ENCODE measurements around the gene WFS1.

The WFS1 gene

DNA sequence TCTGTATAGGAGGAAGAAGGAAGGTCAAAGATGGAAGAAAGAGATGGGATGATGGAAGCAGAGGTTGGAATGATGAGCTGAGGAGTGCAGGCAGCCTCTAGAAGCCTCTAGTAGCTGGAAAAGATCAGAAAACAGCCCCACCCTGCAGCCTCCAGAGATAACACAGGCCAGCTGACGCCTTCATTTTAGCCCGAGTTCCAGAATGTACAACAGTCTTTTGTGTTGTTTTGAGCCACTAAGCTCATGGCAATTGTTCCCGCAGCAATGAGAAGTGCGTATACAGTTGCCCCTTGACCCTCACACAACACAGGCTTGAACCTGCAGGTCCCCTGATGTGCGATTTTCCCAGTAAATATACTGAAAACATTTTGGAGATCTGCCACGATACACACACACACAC, 72.0 kb downstream of the WFS1 start:
- DNase-seq, result no peak

- no peak for DNase-seq
These were observed 73.1 kb downstream of the WFS1 start for GRCh38 chr4:6342530-6343293.

DNA sequence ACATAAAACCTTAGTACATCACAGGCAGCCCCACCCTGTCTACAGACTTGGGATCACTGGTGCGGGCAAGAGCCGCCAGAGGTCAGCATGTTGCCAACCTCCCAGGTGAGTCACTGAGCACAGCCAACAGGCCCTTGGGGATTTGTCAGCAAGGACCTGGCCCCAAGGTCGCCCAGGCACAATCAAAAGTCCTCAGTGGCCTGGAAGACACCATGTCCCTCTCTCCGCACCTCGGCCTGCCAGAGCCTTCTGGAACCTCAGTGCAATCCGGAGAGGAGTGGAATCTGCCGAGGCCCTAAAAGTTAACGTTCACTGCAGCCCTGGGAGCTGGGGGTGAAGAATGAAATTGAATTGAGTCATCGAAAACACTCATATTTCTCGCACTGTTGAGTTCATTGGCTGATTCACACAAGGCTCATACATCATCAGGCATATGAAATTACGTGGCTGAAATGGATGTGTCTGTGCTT, 74.3 kb downstream of the WFS1 start:
- DNase-seq, result no peak

DNA sequence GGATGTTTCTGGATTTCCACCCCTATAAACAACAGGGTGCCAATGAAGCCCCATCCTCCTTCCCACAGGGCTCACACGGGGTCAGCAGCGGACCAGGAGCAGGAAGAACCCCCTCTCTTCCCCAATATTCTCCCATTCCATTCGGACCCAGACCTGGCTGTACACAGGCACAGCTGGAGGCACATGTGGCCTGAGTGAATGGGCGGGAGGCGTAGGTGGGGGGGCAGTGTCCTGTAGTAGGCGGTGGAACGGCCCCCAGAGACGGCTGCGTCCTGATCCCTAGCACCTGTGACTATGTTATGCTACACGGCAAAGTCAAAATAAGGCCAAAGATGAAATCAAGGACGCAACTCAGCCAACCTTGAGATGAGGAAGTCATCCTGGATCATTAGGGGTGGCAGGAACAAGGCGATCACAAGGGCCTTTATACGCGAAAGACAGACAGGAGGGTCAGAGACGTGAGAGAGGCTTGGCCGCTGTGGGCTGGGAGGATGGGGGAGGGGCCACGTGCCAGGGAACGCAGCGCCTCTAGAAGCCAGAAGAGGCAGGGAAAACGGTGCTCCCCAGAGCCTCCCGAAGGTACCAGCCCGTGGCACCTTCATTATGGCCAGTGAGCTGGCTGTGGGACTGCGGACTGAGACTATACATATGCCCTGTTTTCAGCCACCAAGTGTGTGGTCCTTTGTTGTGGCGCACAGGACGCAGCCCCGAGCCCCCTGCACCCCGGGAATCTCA, 75.6 kb downstream of the WFS1 start:
- no peak for DNase-seq

DNA sequence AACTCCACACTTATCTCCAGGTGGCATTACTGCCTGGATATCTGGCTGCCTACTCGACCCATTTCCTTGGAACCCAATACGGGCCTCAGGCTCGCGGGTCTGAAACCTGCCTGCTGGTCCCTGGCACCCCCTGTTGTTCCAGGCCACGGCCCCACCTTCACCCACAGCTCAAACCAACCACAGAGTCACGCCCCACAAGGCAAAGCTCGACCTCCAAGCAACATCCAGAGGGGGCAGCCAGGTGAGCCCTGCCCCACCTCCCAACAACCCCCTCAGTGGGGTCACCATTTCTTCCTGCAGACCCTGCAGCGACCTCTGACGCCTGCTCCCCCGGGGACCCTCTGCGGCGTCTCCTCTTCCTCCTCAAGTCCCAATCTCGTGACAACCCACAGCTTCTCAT, 76.2 kb downstream of the WFS1 start:
- DNase-seq, result no peak

- no peak for DNase-seq
These were observed 76.9 kb downstream of the WFS1 start for GRCh38 chr4:6346373-6347110.

GRCh38 chr4:6347511-6348045, 77.9 kb downstream of the WFS1 start:
- no peak for DNase-seq

- no peak for DNase-seq
These were observed 78.8 kb downstream of the WFS1 start for GRCh38 chr4:6348408-6348807.

DNA sequence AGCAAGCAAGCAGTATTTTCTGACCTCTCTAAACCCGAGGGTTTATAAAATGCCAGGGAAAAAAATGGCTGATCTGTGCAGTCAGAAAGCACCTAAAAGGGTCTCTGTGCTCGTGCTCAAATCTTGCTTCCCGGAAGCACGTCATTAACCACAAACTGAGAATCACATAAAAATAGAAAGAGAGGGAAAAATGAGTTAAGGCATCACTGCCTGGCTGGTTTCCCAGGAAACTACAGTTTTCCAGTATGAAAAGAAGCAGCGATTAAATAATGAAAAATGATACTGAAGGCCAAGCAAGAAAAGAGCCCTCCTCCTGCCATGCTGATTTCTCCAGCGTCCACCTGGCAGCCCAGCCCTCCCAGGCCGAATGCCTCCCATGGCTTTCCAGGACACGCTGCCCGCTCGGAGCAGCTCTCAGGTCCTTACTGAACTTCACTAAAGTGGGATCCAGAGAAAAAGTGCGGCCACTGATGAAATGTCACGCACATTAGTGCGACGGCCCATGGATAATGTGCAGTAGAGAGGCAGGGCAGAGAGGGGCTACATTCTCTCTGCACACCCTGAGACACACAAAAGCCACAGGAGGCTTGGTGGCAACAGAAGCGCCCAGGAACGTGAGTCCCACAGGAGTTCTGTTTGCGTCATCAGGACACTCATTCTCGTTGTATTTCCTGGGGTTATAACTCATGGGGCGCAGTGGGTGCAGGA, 80.4 kb downstream of the WFS1 start:
- DNase-seq, result no peak

- DNase-seq, result no peak
These were observed 81.0 kb downstream of the WFS1 start for GRCh38 chr4:6350646-6351045.

DNA sequence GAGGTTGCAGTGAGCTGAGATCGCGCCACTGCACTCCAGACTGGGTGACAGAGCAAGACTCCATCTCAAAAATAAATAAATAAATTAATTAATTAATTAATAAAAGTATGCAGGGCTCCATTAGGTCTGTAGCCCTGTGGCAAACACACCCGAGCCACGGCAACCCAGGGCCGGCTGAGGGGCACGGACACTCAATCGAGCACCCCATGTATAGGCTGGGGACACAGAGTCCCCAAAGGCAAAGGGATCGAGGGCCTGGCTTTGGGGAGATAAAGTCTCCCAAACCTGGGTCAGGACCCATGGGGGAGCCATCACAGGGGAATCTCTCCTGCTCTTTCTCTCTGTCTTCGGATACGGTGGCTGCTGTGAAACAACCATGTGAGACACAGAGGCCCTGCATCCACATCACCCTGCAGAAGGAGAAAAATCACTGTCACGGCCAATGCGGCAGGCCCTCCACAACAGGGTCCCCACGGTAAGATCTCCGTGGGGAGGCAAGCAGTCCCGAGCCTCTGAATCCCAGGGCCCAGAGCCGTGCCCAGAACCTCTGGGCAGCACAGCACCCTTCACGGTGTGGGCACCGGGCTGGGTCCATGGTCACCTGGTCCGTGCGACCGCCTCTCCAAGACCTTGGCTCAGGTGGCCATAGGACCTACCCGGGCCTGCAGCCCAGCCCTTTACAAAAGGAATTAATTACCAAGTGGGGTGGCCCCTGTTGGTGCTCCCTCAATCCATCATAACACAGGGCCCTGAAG, 81.8 kb downstream of the WFS1 start:
- DNase-seq, result no peak

GRCh38 chr4:6352031-6352692, 82.5 kb downstream of the WFS1 start:
- no peak for DNase-seq
